ENCODE measurements around the gene SLC22A14.
"Not testable (repeated sequence)": the region's sequence is repeated elsewhere in the genome, so short reads cannot be mapped to it uniquely, and the experiment has no call there.

- not testable (repeated sequence) for TF ChIP-seq POLR2AphosphoS5 (IDR thresholded peaks at IDR 0.05; ENCODE audit: borderline replicate concordance, low read depth, low read length); EZH2 (IDR thresholded peaks at IDR 0.05)
Measured at GRCh38 chr3:38320638-38321037, 38.5 kb downstream of the SLC22A14 start.

Measured in SK-N-MC (cell line).